ENCODE data around the gene HS6ST3.

Gene HS6ST3

DNA sequence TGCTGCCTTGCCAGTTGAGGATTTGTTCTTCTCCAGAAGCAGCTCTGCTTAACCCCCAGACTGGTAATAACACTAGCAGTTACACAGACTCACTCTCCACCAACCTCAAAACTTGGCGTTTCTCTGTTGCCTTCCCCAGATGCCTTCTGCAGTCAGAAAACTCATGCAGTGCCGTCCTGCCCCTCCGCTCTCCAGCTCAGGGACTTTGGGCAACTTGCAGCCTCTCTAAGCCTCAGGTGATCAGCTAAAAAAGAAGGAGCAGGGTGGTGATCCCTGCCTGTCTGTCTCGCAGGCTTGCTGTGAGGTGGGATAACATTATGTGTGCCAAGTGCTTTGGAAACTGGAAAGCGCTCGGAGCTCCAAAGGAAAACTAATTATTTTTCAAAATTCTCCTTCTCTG is 391.6 kb downstream of the HS6ST3 start:
- no peaks in the 10 kb centered on the region for H3K4me1 ChIP-seq (ENCODE audit: insufficient read depth, low read length, severe bottlenecking)
- H4K20me1 ChIP-seq (ENCODE audit: insufficient read depth, low read length), result no peaks in the 10 kb centered on the region
- H3K9me2 ChIP-seq (ENCODE audit: low read depth, low read length), result no peaks in the 10 kb centered on the region
- no peak overlapping the region for H2AFZ ChIP-seq (ENCODE audit: low read length)
- no peak overlapping the region for H3K4me2 ChIP-seq (ENCODE audit: low read length)
- no peaks in the 10 kb centered on the region for H3K9me3 ChIP-seq (ENCODE audit: low read length)
- no peaks in the 10 kb centered on the region for H3K79me2 ChIP-seq (ENCODE audit: insufficient read depth, low read length)
- no peaks in the 10 kb centered on the region for H3K36me3 ChIP-seq (ENCODE audit: insufficient read depth, low read length)
- no peaks in the 10 kb centered on the region for H3K27me3 ChIP-seq (ENCODE audit: insufficient read depth, low read length)
- H3F3A ChIP-seq (ENCODE audit: insufficient read depth, low read length), result no peaks in the 10 kb centered on the region
- no peak for TF ChIP-seq EZH2 (IDR thresholded peaks at IDR 0.05; ENCODE audit: borderline replicate concordance, low read length)
- TF ChIP-seq, protein P1, sequence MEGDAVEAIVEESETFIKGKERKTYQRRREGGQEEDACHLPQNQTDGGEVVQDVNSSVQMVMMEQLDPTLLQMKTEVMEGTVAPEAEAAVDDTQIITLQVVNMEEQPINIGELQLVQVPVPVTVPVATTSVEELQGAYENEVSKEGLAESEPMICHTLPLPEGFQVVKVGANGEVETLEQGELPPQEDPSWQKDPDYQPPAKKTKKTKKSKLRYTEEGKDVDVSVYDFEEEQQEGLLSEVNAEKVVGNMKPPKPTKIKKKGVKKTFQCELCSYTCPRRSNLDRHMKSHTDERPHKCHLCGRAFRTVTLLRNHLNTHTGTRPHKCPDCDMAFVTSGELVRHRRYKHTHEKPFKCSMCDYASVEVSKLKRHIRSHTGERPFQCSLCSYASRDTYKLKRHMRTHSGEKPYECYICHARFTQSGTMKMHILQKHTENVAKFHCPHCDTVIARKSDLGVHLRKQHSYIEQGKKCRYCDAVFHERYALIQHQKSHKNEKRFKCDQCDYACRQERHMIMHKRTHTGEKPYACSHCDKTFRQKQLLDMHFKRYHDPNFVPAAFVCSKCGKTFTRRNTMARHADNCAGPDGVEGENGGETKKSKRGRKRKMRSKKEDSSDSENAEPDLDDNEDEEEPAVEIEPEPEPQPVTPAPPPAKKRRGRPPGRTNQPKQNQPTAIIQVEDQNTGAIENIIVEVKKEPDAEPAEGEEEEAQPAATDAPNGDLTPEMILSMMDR (IDR thresholded peaks at IDR 0.05; ENCODE audit: low read length), result no peak
- no peak overlapping the region for H3K27ac ChIP-seq (ENCODE audit: low read depth, low read length, poor library complexity, severe bottlenecking)
- H3K9ac ChIP-seq (ENCODE audit: low read length), result no peak overlapping the region
- H3K4me3 ChIP-seq (ENCODE audit: low read depth, low read length, poor library complexity, severe bottlenecking), result no peak overlapping the region

- H3K36me3 ChIP-seq (ENCODE audit: insufficient read depth, low read length), result no peaks in the 10 kb centered on the region
- no peaks in the 10 kb centered on the region for H3K9me3 ChIP-seq (ENCODE audit: low read length)
- TF ChIP-seq, protein P1 (IDR thresholded peaks at IDR 0.05; ENCODE audit: low read length), result no peak
- no peak for TF ChIP-seq EZH2 (IDR thresholded peaks at IDR 0.05; ENCODE audit: borderline replicate concordance, low read length)
- no peaks in the 10 kb centered on the region for H3F3A ChIP-seq (ENCODE audit: insufficient read depth, low read length)
- no peaks in the 10 kb centered on the region for H3K9me2 ChIP-seq (ENCODE audit: low read depth, low read length)
- H3K4me3 ChIP-seq (ENCODE audit: low read depth, low read length, poor library complexity, severe bottlenecking), result no peak overlapping the region
- no peak overlapping the region for H3K27ac ChIP-seq (ENCODE audit: low read depth, low read length, poor library complexity, severe bottlenecking)
- H3K4me2 ChIP-seq (ENCODE audit: low read length), result no peak overlapping the region
- H4K20me1 ChIP-seq (ENCODE audit: insufficient read depth, low read length), result no peaks in the 10 kb centered on the region
- H3K27me3 ChIP-seq (ENCODE audit: insufficient read depth, low read length), result no peaks in the 10 kb centered on the region
- H3K79me2 ChIP-seq (ENCODE audit: insufficient read depth, low read length), result no peaks in the 10 kb centered on the region
- no peaks in the 10 kb centered on the region for H3K4me1 ChIP-seq (ENCODE audit: insufficient read depth, low read length, severe bottlenecking)
- no peak overlapping the region for H3K9ac ChIP-seq (ENCODE audit: low read length)
- no peak overlapping the region for H2AFZ ChIP-seq (ENCODE audit: low read length)
Observed at GRCh38 chr13:96490496-96490989, 400.6 kb downstream of the HS6ST3 start.

GRCh38 chr13:96491103-96491502 is 401.2 kb downstream of the HS6ST3 start:
- no peaks in the 10 kb centered on the region for H3K9me2 ChIP-seq (ENCODE audit: low read depth, low read length)
- no peaks in the 10 kb centered on the region for H3K27me3 ChIP-seq (ENCODE audit: insufficient read depth, low read length)
- H3K9ac ChIP-seq (ENCODE audit: low read length), result no peak overlapping the region
- H3K4me2 ChIP-seq (ENCODE audit: low read length), result no peak overlapping the region
- H3K4me1 ChIP-seq (ENCODE audit: insufficient read depth, low read length, severe bottlenecking), result no peaks in the 10 kb centered on the region
- H3K36me3 ChIP-seq (ENCODE audit: insufficient read depth, low read length), result no peaks in the 10 kb centered on the region
- H3F3A ChIP-seq (ENCODE audit: insufficient read depth, low read length), result no peaks in the 10 kb centered on the region
- no peak overlapping the region for H2AFZ ChIP-seq (ENCODE audit: low read length)
- H3K9me3 ChIP-seq (ENCODE audit: low read length), result no peaks in the 10 kb centered on the region
- no peak overlapping the region for H3K4me3 ChIP-seq (ENCODE audit: low read depth, low read length, poor library complexity, severe bottlenecking)
- no peak overlapping the region for H3K27ac ChIP-seq (ENCODE audit: low read depth, low read length, poor library complexity, severe bottlenecking)
- H3K79me2 ChIP-seq (ENCODE audit: insufficient read depth, low read length), result no peaks in the 10 kb centered on the region
- H4K20me1 ChIP-seq (ENCODE audit: insufficient read depth, low read length), result no peaks in the 10 kb centered on the region
- TF ChIP-seq EZH2 (IDR thresholded peaks at IDR 0.05; ENCODE audit: borderline replicate concordance, low read length), result no peak
- TF ChIP-seq, protein P1 (IDR thresholded peaks at IDR 0.05; ENCODE audit: low read length), result no peak

Measured in OCI-LY1 (cell line).